ENCODE data around the gene ICA1.

- TF ChIP-seq CTCF (IDR thresholded peaks at IDR 0.05; ENCODE audit: low read depth, low read length, poor library complexity, severe bottlenecking) = peak; percentile 50
- no peak for TF ChIP-seq EZH2phosphoT487 (IDR thresholded peaks at IDR 0.05; ENCODE audit: borderline replicate concordance, low read length)
Observed at GRCh38 chr7:8277394-8277982, 15.5 kb upstream of the ICA1 start.

Data from DOHH2 (cell line).